Left ventricle myocardium superior (tissue), 1 donor: Measurements from ENCODE around the gene KCNIP3. TPM values are rescaled to one million over a fixed set of nuclear protein-coding genes. Genes with fewer than 3 reads are reported as not detected.
"Not testable (repeated sequence)": the region's sequence is repeated elsewhere in the genome, so short reads cannot be mapped to it uniquely, and the experiment has no call there.

ENCODE experiments used
- ATAC-seq: fragments of 200-7000 bp; cut with Tn5 transposase; one replicate; pipeline ENCODE4 v1.9.1; 2020; ENCODE audit warnings: mild to moderate bottlenecking, moderate library complexity
- DNase-seq: peaks from one replicate; pipeline ENCODE4 v3.0.0-alpha.2; 2020
- intact Hi-C: fragments of 100-400 bp; cut with micrococcal nuclease; formaldehyde crosslinking; loops from one replicate; pipeline ENCODE4 v1.11.0; 2022
- total RNA-seq: library from RNA; stranded (reverse); fragmentation: NEBNext Ultra II Directional; extraction: Animal tissue kit (Norgen Biotek cat#: 25700); gene quantifications from one replicate; pipeline ENCODE4 v1.2.1, GENCODE V29; 2021
- donor health status: DM: no; HTN: yes; CAD: no; lungs with severe emphysema.

The KCNIP3 gene
- total RNA-seq, 1 donor from 2014 or later, result 5.3 TPM

DNA sequence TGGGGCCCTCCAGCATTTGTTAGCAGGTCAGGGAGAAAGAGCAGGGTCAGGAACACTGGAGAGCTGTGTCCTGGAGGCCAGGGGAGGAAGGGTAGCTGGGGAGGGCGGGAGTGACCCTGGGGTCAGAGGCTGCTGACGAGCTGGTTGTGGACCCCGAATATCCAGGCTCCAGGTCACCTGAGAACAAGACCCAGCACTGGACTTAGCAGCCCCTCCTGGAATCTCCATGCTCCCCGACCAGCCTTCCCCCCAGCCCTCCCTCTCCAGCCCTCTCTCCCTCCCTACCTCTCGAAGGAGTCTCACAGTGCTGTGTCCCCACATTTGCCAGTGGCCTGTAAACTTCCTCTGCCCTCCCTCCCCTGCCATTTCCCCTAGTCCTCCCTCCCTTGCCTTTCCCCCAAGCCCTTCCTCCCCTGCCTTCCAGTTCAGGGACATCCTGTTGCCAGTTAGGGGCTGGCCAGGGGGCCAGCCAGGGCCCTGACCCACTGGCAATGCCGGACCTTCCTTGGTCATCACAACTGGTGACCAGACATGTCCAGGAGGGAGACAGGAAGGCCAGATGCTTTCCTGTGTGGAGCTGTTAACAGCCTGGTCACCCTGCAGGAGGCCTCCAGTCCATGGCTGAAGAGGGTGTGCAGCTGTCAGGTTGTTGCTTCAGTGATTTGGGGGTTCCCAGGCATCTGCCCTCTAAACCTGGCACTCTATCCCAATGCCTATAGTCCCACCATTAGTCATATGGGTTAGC, 55.3 kb downstream of the KCNIP3 start:
- ATAC-seq (no peak), DNase-seq (no peak)
- intact Hi-C loops, result no loop called here

DNA sequence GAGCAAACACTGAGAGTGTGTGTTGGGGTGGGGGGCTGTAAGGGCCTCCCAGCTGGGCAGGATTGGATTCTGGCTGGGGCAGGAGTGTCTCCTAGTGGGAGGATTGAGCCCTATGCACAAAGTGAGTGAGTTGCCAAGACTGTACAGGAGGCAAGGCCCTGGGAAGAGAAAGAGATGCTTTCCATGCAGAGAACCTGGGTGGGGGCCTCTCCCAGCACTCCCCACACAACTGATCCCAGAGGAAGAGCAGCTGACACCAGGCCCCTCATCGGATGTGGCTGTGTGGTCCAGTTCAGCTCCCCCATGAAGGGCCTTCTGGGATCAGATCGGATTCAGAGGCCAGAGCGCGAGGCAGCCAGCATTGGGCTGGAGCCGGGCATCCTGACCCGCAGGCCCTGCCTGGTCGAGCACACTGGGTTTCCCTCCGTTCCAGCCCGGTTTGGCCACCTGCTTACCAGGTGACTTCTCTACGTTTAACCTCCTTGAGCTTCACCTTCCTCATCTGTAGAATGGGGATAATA, 56.0 kb downstream of the KCNIP3 start:
- intact Hi-C loops, result no loop called here
- ATAC-seq (no peak), DNase-seq (no peak)

- no peak for DNase-seq
- intact Hi-C loops, result no loop called here
- ATAC-seq, result no peak
Observed at GRCh38 chr2:95353613-95354468, 56.7 kb downstream of the KCNIP3 start.

- ATAC-seq, result no peak
- no peak for DNase-seq
- intact Hi-C loops, result no loop called here
Observed at GRCh38 chr2:95354469-95354901, 57.3 kb downstream of the KCNIP3 start.

DNA sequence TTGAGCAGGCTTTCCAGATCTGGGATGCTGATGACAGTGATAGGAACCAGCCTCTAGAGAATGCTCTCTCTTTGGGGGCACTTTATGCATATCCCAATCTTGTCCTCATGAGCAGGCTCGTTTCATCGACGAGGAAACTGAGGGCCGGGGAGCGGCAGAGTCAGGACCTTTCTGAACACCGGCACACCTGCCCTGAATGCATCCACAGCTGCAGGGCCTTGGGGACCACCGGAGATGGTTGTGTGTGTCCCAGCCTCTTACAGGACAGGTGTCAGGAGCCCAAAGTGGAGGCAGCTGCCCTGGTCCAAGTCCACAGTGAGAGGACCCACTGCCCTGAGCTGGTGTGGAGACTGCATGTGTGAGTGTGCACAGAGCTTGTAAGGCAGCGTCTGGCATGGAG, 57.8 kb downstream of the KCNIP3 start:
- intact Hi-C loops, result no loop called here
- no peak for DNase-seq
- ATAC-seq, result no peak

GRCh38 chr2:95355486-95355885, 58.3 kb downstream of the KCNIP3 start:
- intact Hi-C loops, ATAC-seq: not testable (repeated sequence)

GRCh38 chr2:95356821-95357700, 59.9 kb downstream of the KCNIP3 start:
- ATAC-seq, result no peak
- DNase-seq, result no peak
- intact Hi-C loops, result no loop called here

More at GRCh38 chr2:95355486-95355885, 58.3 kb downstream of the KCNIP3 start:
- not testable (repeated sequence) for DNase-seq

DNA sequence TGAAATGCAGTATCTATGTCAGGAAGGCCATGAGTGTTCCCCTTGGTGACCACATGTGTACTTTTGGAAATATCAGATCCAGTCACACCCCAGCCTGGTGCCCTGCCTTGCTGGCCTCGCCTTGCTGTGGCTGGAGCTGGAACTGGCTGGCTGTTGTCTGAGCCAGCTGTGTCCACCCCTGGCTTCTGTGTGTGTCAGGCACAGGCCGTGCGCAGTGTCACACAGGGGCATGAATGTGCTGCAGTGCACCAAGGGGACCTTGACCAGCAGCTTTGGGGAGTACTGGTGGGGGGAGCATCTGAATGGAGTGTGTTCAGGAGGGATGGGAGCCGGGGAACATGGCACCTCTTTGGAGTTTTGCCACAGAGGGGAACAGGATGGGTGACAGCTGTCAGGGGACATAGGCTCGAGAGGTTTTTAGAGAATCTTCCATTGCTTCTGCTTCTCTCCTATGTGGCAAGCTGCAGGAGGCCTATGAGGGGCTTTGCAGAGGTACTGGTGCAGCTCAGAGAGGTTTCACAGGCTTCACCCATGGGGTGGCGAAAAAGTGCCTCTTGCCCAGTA, 60.7 kb downstream of the KCNIP3 start:
- DNase-seq (no peak), ATAC-seq (no peak)

GRCh38 chr2:95359031-95359430, 61.9 kb downstream of the KCNIP3 start:
- intact Hi-C loops, result no loop called here
- ATAC-seq, result peak; percentile 50
- no peak for DNase-seq

More for the DNA sequence above, 60.7 kb downstream of the KCNIP3 start:
- intact Hi-C loops, result no loop called here

DNA sequence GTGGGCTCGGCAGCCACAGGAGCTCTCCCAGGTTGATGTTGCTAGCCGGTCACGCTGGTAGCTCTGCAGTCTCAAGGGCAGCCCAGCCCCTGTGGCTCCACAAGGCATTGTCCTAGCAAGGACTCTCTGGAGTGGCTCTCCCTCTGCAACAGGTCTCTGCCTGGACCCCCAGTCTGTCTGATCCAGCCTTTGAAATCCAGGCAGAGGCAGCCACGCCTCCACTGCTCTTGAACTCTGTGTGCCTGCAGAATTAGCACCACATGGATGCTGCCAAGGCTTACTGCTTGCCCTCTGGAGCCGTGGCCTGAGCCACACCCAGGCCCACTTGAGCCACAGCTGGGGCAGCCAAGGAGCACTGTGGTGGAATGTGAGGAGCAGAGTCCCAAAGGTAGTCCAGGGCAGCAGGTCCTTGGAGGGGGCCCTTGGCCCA, 62.4 kb downstream of the KCNIP3 start:
- ATAC-seq, result no peak
- intact Hi-C loops, result no loop called here
- DNase-seq, result no peak

DNA sequence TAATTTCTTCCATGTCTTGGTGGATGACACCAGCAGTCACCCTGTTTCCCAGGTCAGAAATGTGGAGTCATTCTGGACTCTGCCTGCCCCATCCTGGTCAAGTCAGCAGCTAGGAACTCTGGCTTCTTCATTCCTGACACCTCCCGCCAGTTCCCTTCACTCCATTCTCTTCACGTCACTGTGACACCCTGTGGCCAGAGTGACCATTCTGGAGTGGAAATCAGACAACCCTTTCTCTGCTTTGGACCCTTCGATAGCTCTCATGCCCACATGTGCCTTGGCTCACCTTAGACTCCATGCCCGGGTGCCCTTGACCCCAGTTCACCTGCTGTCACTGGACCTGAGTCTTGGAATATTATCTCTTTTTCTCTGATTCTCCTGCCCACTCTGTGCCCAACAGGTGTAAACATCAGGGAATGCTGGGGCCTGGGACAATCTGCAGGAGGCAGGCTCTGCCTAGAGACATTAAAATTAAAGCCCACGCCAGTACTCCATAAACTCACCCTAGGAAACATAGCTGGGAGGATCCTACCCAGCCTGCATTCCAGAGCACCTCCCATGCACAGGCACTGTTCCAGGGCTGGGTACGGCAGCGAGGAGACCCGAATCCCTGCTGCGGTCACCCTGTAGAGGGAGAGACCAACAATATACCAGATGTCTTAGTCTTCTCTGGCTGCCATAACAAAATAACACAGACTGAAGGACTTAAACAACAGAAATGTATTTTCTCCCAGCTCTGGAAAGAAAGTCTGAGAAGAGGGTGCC, 64.3 kb downstream of the KCNIP3 start:
- intact Hi-C loops, result no loop called here
- DNase-seq (no peak), ATAC-seq (no peak)

DNA sequence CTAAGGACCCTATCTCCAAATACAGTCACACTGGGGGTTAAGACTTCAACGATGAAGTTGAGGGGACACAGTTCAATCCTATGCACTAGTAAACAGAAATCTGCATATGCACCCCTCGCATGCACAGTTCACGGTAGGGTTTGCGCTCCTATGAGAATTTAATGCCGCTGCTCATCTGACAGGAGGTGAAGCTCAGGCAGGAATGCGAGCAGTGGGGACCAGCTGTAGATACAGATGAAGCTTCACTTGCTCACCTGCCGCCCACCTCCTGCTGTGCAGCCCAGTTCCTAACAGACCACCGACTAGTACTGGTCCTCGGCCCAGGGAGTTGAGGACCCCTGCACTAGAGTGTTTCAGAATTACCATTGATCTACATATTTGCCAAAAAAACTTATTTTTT, 65.3 kb downstream of the KCNIP3 start:
- intact Hi-C loops, result no loop called here
- DNase-seq (no peak), ATAC-seq (no peak)

DNA sequence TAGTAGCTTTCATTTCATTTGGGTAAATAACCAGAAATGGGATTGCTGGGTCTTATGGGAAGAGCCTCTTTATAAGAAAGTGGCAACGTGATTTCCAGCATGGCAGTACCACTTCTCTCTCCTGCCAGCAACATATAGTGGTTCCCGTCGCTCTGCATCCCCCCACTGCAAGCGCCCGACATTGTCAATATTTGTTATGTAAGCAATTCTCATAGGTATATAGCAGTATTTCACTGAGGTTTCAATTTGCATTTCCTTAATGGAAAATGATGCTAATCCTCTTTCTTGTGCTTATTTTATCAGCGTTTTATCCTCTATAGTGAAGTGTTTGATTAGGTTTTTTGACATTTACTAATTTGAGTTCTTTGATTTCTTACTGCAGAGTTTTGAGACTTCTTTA, 69.4 kb downstream of the KCNIP3 start:
- ATAC-seq (no peak), DNase-seq (no peak)
- intact Hi-C loops, result no loop called here

DNA sequence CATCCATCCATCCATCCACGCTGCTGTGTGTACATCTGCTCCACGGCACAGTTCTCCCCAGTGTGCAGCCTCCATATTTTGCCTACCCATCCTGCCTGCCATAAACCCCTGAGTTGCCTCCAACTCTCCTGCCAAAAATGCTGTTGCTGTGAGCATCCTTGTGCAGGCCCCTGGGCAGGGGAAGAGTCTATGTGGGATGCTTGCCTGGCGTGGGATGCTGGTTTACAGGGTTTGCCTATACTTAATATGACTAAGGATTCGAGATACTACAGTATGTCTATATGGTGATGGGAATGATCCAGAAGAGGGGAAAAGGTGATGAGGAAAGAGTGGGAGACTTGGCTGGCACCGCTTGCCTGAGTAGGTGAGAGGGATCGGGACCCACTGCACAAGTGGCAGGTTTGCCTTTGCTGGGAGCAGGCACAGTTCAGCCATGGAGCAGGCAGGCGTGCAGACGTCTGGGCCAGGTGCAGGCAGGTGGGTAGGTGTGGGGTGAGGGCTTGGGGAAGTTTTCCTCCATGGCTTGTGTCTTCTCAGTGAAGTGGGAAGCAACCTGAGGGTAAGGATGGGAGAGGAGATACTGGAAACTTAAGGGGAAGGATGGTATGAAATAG, 75.2 kb downstream of the KCNIP3 start:
- DNase-seq, result no peak
- intact Hi-C loops, result no loop called here

GRCh38 chr2:95372845-95373244, 75.7 kb downstream of the KCNIP3 start:
- intact Hi-C loops, result no loop called here
- DNase-seq (no peak), ATAC-seq (no peak)

More for the DNA sequence above, 75.2 kb downstream of the KCNIP3 start:
- no peak for ATAC-seq

DNA sequence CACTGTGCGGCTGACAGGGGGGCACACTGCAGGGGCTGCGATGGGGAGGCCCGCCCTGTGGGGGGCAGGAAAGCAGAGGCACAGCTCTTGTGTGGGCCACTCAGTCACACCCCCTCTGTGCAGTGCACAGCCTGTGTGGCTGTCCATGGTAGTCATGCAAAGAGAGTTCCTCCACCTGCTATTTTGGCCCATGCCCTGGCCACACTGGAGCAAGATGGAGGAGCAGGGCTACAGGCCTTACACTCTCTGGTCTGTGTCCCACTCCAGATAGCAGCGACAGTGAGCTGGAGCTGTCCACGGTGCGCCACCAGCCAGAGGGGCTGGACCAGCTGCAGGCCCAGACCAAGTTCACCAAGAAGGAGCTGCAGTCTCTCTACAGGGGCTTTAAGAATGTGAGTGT, 76.9 kb downstream of the KCNIP3 start:
- DNase-seq (no peak), ATAC-seq (no peak)
- intact Hi-C loops, result no loop called here

DNA sequence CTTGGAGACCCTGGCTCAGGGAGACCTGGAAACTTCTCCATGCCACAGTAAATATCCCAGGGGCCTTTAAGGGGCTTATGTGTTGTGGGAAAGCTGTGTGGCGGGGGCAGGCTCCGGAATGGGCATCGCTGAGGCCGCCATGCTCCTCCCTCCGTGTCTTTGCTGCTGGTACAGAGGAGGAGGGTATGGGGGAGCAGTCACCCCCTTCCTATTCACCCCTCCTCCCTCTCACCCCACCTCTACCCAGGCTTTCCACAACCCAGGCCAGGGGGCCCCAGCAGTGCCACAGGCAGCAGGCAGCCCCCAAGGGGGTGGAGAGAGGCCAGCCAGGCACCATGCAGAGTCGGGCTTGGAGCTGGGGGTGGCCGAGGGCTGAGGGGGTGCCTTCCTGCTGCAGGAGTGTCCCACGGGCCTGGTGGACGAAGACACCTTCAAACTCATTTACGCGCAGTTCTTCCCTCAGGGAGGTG, 77.3 kb downstream of the KCNIP3 start:
- ATAC-seq, result no peak
- intact Hi-C loops, result no loop called here
- no peak for DNase-seq
